C4-2B (cell line): ENCODE results near the gene CAMKK2.

Source experiments
- CTCF ChIP-seq: fragments of 450-650 bp; conservative IDR thresholded peaks from 2 replicates; pipeline ENCODE4 v1.5.1; 2017; ENCODE audit warnings: mild to moderate bottlenecking
- ZFX ChIP-seq: fragments of 450-650 bp; IDR thresholded peaks from 2 replicates; pipeline ENCODE4 v1.6.1; 2017

GRCh38 chr12:121264951-121265515 lies 31.5 kb downstream of the CAMKK2 start:
- TF ChIP-seq CTCF (no peak), ZFX (no peak)
